Measurements from ENCODE around the gene BUD23.
A peak's percentile ranks its signal among the peaks of the same experiment; 100 is the strongest.

Gene BUD23

GRCh38 chr7:73717025-73717807, 33.8 kb downstream of the BUD23 start:
- Histone ChIP-seq H3K9ac (ENCODE audit: low read length) (no peak overlapping the region), H3K79me2 (ENCODE audit: control insufficient read depth, insufficient read depth, low read length) (no peaks in the 10 kb centered on the region), H2AK5ac (ENCODE audit: low read length) (no peak overlapping the region), H3K23ac (ENCODE audit: low read length) (no peak overlapping the region), H3K36me3 (ENCODE audit: control insufficient read depth, insufficient read depth, low read length) (no peaks in the 10 kb centered on the region), H3K4me2 (ENCODE audit: low read length) (no peak overlapping the region), H2BK15ac (replicated peaks; ENCODE audit: low read depth) (no peak overlapping the region), H3K79me1 (ENCODE audit: low read length) (no peaks in the 10 kb centered on the region), H4K5ac (ENCODE audit: low read length) (no peak overlapping the region), H3K4ac (ENCODE audit: low read depth, low read length) (no peak overlapping the region), H3K4me3 (ENCODE audit: low read length) (no peak overlapping the region), H3K56ac (ENCODE audit: low read length) (no peak overlapping the region), H3K27me3 (ENCODE audit: insufficient read depth, low read length, poor library complexity) (peaks cover 2% of the 10 kb centered on the region), H2BK5ac (ENCODE audit: low read length) (no peak overlapping the region), H3K4me1 (ENCODE audit: control insufficient read depth, low read depth, low read length) (no peaks in the 10 kb centered on the region), H4K8ac (ENCODE audit: low read depth, low read length) (no peak overlapping the region), H2BK120ac (ENCODE audit: low read depth, low read length) (no peak overlapping the region), H3K27ac (ENCODE audit: low read depth, low read length) (no peak overlapping the region), H3K18ac (ENCODE audit: low read length) (no peak overlapping the region)
- WGBS (ENCODE audit: extremely low coverage, insufficient coverage, low lambda C conversion rate) = no CpG with 5 or more reads among the region's 13 CpGs
- DNase-seq = no peak

GRCh38 chr7:73717991-73718405, 34.6 kb downstream of the BUD23 start:
- no peaks in the 10 kb centered on the region for H3K4me1 ChIP-seq (ENCODE audit: control insufficient read depth, low read depth, low read length)
- no peaks in the 10 kb centered on the region for H3K79me2 ChIP-seq (ENCODE audit: control insufficient read depth, insufficient read depth, low read length)
- no peak overlapping the region for H3K4me2 ChIP-seq (ENCODE audit: low read length)
- no peak overlapping the region for H3K4ac ChIP-seq (ENCODE audit: low read depth, low read length)
- H3K27me3 ChIP-seq (ENCODE audit: insufficient read depth, low read length, poor library complexity) = peaks cover 2% of the 10 kb centered on the region
- H3K79me1 ChIP-seq (ENCODE audit: low read length) = no peaks in the 10 kb centered on the region
- H3K56ac ChIP-seq (ENCODE audit: low read length) = no peak overlapping the region
- H4K8ac ChIP-seq (ENCODE audit: low read depth, low read length) = no peak overlapping the region
- no peak overlapping the region for H4K5ac ChIP-seq (ENCODE audit: low read length)
- H2BK5ac ChIP-seq (ENCODE audit: low read length) = no peak overlapping the region
- H3K18ac ChIP-seq (ENCODE audit: low read length) = no peak overlapping the region
- H3K23ac ChIP-seq (ENCODE audit: low read length) = no peak overlapping the region
- no peak overlapping the region for H3K4me3 ChIP-seq (ENCODE audit: low read length)
- no peak overlapping the region for H2BK120ac ChIP-seq (ENCODE audit: low read depth, low read length)
- no peak overlapping the region for H2AK5ac ChIP-seq (ENCODE audit: low read length)
- H3K36me3 ChIP-seq (ENCODE audit: control insufficient read depth, insufficient read depth, low read length) = no peaks in the 10 kb centered on the region
- no peak overlapping the region for H3K9ac ChIP-seq (ENCODE audit: low read length)
- no peak overlapping the region for H3K27ac ChIP-seq (ENCODE audit: low read depth, low read length)
- no peak for DNase-seq
- no peak overlapping the region for H2BK15ac ChIP-seq (replicated peaks; ENCODE audit: low read depth)
- no CpG with 5 or more reads among the region's 10 CpGs for WGBS (ENCODE audit: extremely low coverage, insufficient coverage, low lambda C conversion rate)

DNA sequence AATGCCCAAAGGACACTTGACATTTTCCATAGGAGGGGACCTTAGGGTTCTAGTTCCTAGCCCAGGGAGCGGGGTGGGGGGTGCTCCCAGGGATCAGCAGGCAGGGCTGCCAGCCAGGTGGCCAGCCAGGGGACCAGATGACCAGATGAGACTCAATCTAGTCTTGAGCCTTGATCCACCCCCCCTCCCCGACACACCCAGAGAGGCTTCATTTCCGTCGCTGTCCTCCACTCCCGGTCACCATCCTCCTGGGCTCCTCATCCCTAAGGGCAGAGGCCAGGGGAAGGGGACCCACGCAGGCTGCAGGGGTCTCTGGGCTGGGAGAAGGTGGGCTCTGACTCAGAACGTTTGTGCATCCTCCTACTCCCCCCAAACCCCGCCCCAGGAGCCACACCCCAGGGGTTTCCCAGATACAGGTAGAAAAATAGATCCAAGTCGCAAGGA, 35.1 kb downstream of the BUD23 start:
- Histone ChIP-seq H3K4me1 (ENCODE audit: control insufficient read depth, low read depth, low read length) (no peaks in the 10 kb centered on the region), H3K4me3 (ENCODE audit: low read length) (no peak overlapping the region), H3K36me3 (ENCODE audit: control insufficient read depth, insufficient read depth, low read length) (no peaks in the 10 kb centered on the region), H3K4ac (ENCODE audit: low read depth, low read length) (no peak overlapping the region), H3K27ac (ENCODE audit: low read depth, low read length) (no peak overlapping the region), H2BK15ac (replicated peaks; ENCODE audit: low read depth) (no peak overlapping the region), H2BK120ac (ENCODE audit: low read depth, low read length) (no peak overlapping the region), H3K18ac (ENCODE audit: low read length) (no peak overlapping the region), H2BK5ac (ENCODE audit: low read length) (no peak overlapping the region), H4K8ac (ENCODE audit: low read depth, low read length) (no peak overlapping the region), H3K23ac (ENCODE audit: low read length) (no peak overlapping the region), H3K56ac (ENCODE audit: low read length) (no peak overlapping the region), H4K5ac (ENCODE audit: low read length) (no peak overlapping the region), H2AK5ac (ENCODE audit: low read length) (no peak overlapping the region), H3K4me2 (ENCODE audit: low read length) (peak overlapping the region; percentile 85), H3K79me1 (ENCODE audit: low read length) (no peaks in the 10 kb centered on the region), H3K9ac (ENCODE audit: low read length) (peak overlapping the region; percentile 82), H3K79me2 (ENCODE audit: control insufficient read depth, insufficient read depth, low read length) (no peaks in the 10 kb centered on the region), H3K27me3 (ENCODE audit: insufficient read depth, low read length, poor library complexity) (peaks cover 2% of the 10 kb centered on the region)
- DNase-seq = no peak
- WGBS (ENCODE audit: extremely low coverage, insufficient coverage, low lambda C conversion rate) = no CpG with 5 or more reads among the region's 9 CpGs

GRCh38 chr7:73718905-73719805, 35.8 kb downstream of the BUD23 start, which contains the start of gene STX1A:
Gene STX1A (minus strand): TSS chr7:73719669. CDS start chr7:73719631, 38 bp downstream.
- H3K79me2 ChIP-seq (ENCODE audit: control insufficient read depth, insufficient read depth, low read length) = no peaks in the 10 kb centered on the region
- H3K9ac ChIP-seq (ENCODE audit: low read length) = peak within 1 kb of the TSS; percentile 82
- peak within 1 kb of the TSS; percentile 83 for H3K18ac ChIP-seq (ENCODE audit: low read length)
- peak; percentile 55 for DNase-seq
- no peaks in the 10 kb centered on the region for H3K4me1 ChIP-seq (ENCODE audit: control insufficient read depth, low read depth, low read length)
- no peak within 1 kb of the TSS for H3K4ac ChIP-seq (ENCODE audit: low read depth, low read length)
- no peaks in the 10 kb centered on the region for H3K79me1 ChIP-seq (ENCODE audit: low read length)
- no peaks in the 10 kb centered on the region for H3K36me3 ChIP-seq (ENCODE audit: control insufficient read depth, insufficient read depth, low read length)
- H2BK15ac ChIP-seq (replicated peaks; ENCODE audit: low read depth) = no peak within 1 kb of the TSS
- peak within 1 kb of the TSS; percentile 89 for H3K56ac ChIP-seq (ENCODE audit: low read length)
- peak within 1 kb of the TSS; percentile 64 for H3K4me3 ChIP-seq (ENCODE audit: low read length)
- no peak within 1 kb of the TSS for H2BK5ac ChIP-seq (ENCODE audit: low read length)
- no peak within 1 kb of the TSS for H4K5ac ChIP-seq (ENCODE audit: low read length)
- H3K27ac ChIP-seq (ENCODE audit: low read depth, low read length) = no peak within 1 kb of the TSS
- H3K23ac ChIP-seq (ENCODE audit: low read length) = peak within 1 kb of the TSS; percentile 66
- H2AK5ac ChIP-seq (ENCODE audit: low read length) = no peak within 1 kb of the TSS
- peak within 1 kb of the TSS; percentile 63 for H2BK120ac ChIP-seq (ENCODE audit: low read depth, low read length)
- H4K8ac ChIP-seq (ENCODE audit: low read depth, low read length) = no peak within 1 kb of the TSS
- H3K27me3 ChIP-seq (ENCODE audit: insufficient read depth, low read length, poor library complexity) = peaks cover 2% of the 10 kb centered on the region
- WGBS (ENCODE audit: extremely low coverage, insufficient coverage, low lambda C conversion rate) = no CpG with 5 or more reads among the region's 96 CpGs
- peak within 1 kb of the TSS; percentile 85 for H3K4me2 ChIP-seq (ENCODE audit: low read length)

- no CpG with 5 or more reads among the region's 16 CpGs for WGBS (ENCODE audit: extremely low coverage, insufficient coverage, low lambda C conversion rate)
- DNase-seq = no peak
- no peaks in the 10 kb centered on the region for H3K4me1 ChIP-seq (ENCODE audit: control insufficient read depth, low read depth, low read length)
- H3K18ac ChIP-seq (ENCODE audit: low read length) = no peak overlapping the region
- H4K5ac ChIP-seq (ENCODE audit: low read length) = no peak overlapping the region
- H3K4ac ChIP-seq (ENCODE audit: low read depth, low read length) = no peak overlapping the region
- H4K8ac ChIP-seq (ENCODE audit: low read depth, low read length) = no peak overlapping the region
- no peak overlapping the region for H3K23ac ChIP-seq (ENCODE audit: low read length)
- no peak overlapping the region for H3K27ac ChIP-seq (ENCODE audit: low read depth, low read length)
- peak overlapping the region; percentile 60 for H3K56ac ChIP-seq (ENCODE audit: low read length)
- no peak overlapping the region for H3K4me2 ChIP-seq (ENCODE audit: low read length)
- H2BK15ac ChIP-seq (replicated peaks; ENCODE audit: low read depth) = no peak overlapping the region
- no peak overlapping the region for H2AK5ac ChIP-seq (ENCODE audit: low read length)
- no peaks in the 10 kb centered on the region for H3K36me3 ChIP-seq (ENCODE audit: control insufficient read depth, insufficient read depth, low read length)
- H2BK5ac ChIP-seq (ENCODE audit: low read length) = no peak overlapping the region
- H3K27me3 ChIP-seq (ENCODE audit: insufficient read depth, low read length, poor library complexity) = peaks cover 2% of the 10 kb centered on the region
- no peak overlapping the region for H2BK120ac ChIP-seq (ENCODE audit: low read depth, low read length)
- H3K4me3 ChIP-seq (ENCODE audit: low read length) = no peak overlapping the region
- no peaks in the 10 kb centered on the region for H3K79me2 ChIP-seq (ENCODE audit: control insufficient read depth, insufficient read depth, low read length)
- H3K79me1 ChIP-seq (ENCODE audit: low read length) = no peaks in the 10 kb centered on the region
- no peak overlapping the region for H3K9ac ChIP-seq (ENCODE audit: low read length)
Observed at GRCh38 chr7:73719806-73720169, 36.4 kb downstream of the BUD23 start.

Measured in mesendoderm (in vitro differentiated cells).